ENCODE results near the gene RPP25.
A peak's percentile ranks its signal among the peaks of the same experiment; 100 is the strongest.

The RPP25 gene, protein sequence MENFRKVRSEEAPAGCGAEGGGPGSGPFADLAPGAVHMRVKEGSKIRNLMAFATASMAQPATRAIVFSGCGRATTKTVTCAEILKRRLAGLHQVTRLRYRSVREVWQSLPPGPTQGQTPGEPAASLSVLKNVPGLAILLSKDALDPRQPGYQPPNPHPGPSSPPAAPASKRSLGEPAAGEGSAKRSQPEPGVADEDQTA

DNA sequence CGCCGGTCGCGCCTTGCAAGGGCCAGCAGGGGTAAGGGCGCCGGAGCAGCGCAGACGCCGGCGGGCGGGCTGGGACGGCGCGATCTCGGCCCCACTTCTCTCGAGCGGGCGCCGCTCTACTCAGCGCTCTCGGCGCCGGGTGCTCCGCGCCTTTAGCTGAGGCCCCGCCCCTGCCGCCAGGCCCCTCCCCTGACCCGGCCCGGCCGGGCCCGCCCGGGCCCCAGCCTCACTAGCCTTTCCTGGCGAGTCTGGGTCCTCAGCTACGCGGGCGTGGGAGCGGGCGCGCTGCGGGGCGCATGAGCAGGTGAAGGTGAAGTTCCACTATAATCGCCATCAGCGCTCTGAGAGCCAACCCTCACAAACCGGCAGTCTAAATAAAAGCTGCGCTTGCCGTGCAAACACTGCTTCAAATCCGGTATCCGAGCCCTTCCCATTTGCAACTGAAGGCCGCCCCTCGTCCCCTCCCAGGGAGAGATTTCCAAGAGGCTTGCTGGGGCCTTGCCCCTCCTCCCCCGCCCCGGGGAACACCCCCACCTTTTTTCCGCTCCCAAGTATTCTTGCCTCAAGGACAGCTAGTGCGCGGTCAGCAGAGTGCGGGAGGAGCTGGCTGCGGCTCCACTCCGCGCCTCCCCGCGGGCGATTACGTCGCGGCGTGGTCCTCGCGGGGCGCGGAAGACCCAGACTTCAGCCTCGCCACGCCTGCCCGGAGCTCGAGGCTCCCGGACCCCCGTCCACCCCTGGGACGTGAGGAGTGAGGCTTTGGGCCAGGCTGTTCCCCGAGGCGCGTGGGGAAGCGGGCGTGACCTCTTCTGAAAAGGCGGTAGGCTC lies at the start of gene RPP25:
RPP25 (minus strand) TSS at position 125 of the 828 bp plus-strand sequence. CDS start 189 bp downstream, outside the sequence.
- DNase-seq (ENCODE audit: low read depth, low spot score) = peak; percentile 90

DNA sequence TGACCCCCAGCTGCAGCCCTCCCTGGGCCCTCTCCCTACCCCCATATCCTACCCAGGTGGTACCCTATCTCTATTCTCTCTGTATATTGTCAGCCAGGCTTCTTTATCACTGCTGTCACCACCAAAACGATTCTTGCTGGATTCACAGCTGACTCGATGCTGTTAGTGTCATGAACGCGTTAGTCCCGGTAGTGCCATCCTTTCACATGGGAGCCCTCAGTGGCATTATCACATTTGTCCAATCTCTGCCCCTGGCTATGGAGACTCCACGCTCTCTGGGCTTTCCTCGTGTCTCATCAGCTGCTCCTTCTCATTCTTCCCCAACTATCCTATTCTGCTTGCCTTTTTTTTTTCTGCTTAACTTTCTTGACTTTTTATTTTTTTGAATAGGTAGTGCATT lies 45.8 kb upstream of the RPP25 start:
- no peak for DNase-seq (ENCODE audit: low read depth, low spot score)

DNA sequence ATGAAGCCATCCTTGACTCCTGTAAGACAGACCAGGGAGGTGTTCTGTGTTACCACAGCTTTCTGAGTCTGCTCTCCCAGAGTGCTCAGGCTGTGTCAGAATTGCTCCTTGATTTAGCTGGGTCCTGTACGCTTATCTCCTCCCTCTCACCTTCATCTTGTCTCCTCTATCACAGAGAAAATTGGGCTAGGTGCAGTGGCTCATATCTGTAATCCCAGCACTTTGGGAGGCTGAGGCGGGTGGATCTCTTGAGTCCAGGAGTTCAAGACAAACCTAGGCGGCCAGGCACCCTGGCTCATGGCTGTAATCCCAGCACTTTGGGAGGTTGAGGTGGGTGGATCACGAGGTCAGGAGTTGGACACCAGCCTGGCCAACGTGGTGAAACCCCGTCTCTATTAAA lies 44.7 kb upstream of the RPP25 start:
- no peak for DNase-seq (ENCODE audit: low read depth, low spot score)

DNA sequence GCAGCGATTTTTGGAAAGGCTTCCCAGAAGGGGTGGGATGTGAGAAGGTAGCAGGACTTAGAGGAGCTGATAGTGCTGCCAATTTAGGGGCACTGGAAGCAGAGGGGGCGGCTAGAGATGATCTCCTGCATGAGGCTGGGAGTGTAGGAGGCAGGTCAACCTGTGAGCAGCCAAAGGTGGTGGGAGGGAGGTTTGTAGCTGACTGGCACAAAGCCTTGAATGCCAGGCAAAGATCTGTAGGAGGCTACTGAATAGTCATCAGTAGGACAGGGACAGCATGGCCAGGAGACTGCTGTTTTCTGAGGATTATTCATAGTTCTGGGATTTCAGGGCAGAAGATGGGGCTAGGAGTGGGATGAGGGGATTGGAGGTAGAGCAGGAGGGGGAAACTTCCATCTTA lies 41.0 kb upstream of the RPP25 start:
- DNase-seq (ENCODE audit: low read depth, low spot score) = no peak

DNA sequence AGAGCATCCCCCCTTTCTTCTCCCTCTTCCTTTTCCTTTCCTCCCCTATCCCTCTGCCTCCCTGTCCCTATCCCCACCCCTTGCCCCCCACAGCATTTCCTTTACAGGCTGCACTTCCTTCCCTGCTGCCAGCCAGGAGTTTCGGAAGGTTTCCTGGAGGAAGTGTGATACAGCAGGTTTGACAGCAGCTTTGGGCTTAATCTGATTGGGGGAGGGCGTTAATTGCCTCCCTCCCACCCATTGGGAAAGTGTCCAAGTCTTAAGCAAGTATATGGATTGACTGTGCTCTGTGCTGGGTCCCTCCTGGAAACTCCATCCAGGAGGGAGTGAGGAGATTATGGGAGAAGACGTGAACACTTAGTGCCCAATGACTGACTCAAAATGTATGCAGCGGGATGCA lies 40.6 kb upstream of the RPP25 start:
- no peak for DNase-seq (ENCODE audit: low read depth, low spot score)

DNA sequence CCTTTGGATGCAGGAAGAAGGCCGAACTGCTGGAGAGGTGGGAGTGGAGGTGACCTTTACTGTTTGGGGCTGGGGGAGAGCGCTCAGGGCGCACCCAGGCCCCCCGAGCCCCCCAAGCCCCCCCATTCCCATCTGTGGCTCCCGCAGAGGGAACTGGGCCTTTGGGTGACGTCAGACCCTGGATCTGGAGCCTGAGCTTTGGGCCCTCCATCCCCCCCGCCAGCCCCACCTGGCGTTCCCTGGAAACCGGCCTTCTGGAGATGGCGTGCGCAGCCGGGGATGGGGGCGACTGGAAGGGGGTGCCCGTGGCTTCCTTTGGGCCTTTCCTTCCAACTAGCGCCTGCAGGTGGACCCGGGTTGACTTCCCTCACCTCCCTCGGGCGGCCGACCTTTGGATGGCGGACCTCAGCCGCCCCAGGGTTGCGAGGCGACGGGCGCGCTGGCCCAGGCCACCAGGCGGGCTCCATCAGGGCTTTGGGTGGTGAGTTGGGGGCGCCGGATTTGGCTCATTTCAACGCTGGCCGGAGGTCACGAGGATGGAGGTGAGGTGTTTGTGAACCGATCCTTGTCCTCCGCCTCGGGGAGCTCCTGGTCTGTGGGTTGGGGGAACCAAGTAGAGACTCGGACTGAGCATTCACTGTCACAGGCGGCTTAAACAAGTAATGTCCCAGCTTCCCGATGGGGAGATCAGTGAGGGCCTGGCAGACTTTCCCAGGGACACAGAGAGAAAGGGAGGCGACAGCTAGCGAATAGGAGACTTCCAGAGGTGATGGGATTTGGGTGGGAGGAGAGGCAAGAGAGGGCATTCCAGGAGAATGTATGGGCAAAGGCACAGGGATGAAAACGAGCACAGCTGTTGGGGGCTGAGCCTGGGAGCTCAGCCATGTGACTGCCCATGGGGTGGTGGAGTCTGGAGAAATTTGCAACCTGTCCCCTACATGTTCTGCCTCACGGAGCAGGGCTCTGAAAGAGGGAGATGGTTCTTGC lies 39.5 kb upstream of the RPP25 start:
- DNase-seq (ENCODE audit: low read depth, low spot score) = peak; percentile 21

DNA sequence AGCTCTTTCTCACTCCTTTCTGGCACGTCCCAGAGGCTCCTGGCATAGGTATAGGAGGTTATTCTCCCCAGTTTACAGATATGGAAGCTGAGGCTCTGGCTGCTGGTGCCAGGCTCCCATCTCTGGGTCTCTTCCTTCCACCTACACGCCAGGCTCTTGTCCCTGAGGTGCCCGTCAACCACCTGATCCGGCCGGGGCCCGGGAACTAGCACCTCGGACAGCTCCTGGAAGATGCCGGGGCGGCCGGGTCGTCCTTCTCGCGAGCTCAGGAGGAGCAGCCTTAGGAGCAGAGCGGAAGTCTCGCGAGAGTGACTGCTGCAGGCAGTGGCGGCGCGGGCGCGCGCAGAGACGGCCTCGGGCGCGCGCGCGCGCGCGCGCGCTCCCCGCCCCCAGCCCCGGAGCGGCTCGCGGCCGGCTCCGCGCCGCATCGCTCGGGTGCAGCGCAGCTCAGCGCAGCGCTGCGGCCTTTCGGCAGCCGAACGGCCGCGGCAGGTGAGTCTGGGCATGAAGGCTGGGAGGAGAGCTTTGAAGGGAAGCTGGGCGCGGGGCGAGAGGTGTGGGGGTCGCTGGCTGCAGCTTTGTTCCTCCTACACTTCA lies 38.7 kb upstream of the RPP25 start, which contains the start of gene SCAMP5:
SCAMP5 (plus strand) TSS at position 382 of the 597 bp plus-strand sequence. CDS start 16,277 bp downstream, outside the sequence.
- peak; percentile 96 for DNase-seq (ENCODE audit: low read depth, low spot score)

DNA sequence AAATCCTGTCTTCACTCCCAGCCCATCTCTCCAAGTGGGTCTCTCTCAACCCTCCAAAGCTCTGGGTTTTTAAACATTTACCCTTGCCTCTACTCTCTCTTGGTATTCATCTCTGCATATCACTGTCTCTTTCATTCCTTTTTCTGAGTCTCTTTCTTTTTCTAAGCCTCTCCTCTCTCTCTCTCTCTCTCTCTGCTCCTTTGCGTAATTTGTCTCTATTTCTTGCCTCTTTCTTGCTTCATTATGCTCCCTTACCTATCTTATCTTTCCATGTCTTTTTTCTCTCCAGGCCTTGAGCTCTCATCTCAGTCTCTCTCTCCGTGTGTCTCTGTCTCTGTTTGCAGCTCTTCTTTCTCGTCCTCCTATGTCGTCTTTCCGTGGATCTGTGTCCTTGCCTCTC lies 38.1 kb upstream of the RPP25 start:
- no peak for DNase-seq (ENCODE audit: low read depth, low spot score)

DNA sequence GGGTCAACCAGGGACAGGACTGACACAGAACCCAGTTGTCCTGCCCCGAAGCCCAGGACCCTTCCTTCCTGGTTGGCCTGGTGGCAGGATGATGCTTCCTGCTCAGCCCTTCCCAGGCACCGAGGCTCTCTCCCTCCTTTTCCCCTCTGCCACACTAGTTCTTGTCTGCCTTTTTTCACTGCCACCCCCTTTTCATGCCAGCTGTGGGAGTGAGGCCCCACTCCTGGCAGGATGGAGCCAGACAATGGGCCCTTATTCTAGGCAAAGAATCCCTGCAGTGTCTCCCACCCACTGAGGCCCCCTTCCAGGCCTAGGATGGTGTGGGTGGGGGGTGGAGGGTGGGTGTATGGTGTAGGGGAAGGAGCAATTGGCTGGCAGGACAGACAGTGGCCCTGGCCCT lies 37.7 kb upstream of the RPP25 start:
- no peak for DNase-seq (ENCODE audit: low read depth, low spot score)

DNA sequence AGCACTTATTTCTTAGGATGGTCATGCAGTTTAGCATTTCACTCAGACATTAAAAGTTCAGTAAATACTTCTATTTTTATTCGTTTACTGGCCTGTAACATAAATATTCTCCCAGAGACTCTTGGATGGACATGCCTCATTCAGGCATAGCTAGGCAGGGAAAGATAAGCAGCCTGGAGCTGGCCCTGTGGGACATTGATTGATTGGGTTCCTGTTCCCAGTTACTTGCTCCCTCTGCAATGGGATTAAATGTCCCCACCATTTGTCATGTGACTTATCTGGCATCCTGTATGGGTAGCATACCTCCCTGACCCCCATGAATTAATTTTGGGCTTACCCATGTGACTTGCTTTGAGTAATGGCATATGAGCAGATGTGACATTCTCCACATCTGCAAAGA lies 36.0 kb upstream of the RPP25 start:
- DNase-seq (ENCODE audit: low read depth, low spot score) = no peak

DNA sequence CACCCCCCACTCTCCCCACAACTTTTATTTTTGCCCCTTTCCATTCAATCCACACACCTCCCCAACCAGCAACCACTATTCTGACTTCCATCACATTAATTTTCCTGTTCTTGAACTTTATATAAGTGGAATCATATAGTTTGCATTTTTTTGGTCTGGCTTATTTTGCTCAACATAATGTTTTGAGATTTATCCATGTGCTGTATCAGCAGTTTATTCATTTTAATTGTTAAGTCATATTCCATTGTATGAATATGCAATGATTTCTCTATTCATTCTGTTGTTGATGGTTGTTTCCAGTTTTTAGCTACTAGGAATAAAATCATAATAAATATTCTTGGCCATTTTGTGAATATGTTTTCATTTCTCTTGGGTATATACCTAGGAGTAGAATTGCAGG lies 33.0 kb upstream of the RPP25 start:
- DNase-seq (ENCODE audit: low read depth, low spot score) = no peak

DNA sequence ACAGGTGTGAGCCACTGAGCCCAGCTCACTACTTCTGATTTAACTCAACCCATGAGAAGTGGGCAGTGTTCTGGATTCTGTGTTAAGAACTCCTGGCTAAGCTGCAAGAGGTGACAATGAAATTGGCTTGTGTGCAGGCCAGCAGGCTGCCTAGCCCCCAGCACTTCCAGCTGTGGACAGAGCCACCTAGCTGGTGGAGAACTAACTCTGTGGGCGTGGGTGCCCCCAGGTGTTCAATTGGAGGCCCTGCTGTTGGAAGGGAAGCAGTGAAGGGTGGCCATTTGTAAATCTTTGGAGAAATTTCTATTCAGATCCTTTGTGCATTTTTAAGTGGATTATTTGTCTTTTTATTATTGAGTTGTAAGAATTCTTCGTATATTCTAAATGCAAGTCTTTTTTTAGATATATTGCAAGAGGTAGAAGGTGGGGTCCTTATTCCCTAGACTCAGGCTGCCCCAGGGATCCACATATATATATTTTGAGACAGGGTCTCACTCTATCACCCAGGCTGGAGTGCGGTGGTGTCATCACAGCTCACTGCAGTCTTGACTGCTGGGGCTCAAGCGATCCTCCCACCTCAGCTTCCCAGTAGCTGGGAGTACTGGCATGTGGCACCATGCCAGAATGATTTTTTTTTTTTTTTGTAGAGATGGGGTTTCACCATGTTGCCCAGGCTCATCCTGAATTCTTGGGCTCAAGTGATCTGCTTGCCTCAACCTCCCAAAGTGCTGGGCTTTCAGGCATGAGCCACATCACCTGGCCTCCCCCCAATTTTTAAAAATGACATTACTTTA lies 31.6 kb upstream of the RPP25 start:
- DNase-seq (ENCODE audit: low read depth, low spot score) = peak; percentile 79

DNA sequence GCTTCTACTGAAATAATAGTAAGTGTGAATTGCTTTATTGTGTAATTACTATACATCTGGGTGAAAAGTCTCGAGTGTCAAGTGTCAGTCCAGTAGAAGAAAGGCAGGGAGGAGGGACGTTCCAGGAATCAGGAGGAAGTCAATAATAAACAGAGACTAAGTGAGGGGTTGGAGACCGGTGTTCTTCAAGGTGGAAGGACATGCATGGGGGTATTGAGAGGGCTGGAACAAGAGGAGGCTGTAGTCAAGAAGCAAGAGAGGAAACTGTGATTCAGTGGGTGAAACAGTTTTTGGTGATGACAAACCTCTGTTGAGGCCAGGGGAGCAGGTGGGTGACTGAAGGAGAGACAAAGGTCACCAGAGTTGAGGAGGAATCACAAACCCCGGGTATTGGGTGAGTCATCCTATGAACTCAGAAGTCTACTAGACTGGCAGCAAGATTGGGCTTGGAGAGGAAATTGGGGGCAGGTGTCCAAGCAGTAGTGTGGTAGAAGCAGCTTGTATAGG lies 27.2 kb upstream of the RPP25 start:
- DNase-seq (ENCODE audit: low read depth, low spot score) = no peak

DNA sequence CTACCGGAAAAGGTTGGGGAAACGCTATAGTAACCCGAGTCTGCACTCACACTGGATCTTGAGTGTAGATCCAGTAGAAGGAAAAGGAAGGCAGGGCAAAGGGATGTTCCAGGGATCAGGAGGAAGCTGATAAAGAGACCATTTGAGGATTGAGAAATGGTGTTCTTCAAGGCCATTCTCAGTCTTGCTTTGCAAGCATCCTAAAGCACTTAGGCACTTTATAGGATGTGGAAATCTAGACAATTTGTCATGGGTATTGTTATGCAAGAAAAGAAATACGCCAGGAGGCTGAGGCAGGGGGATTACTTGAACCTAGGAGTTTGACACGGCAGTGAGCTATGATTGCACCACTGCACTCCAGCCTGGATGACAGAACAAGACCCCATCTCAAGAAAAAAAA lies 25.6 kb upstream of the RPP25 start:
- DNase-seq (ENCODE audit: low read depth, low spot score) = no peak

DNA sequence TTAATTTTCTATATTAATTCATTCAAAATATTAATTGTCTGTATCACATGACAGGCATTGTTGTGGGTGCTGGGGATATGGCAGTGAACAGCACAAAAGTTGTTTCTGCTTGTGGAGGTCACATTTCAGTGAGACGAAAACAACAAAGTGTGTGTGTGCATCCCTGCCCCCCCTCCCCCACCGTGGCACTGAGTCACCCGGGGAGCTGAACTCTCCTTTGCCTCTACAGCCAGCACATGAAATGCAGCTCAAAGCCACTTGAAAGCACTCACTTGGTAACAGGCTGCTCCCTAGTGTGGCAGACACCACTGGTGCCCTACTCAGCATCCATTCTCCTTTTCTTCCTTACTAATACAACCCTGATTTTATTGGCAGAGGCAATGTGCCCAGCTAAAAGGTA lies 21.9 kb upstream of the RPP25 start:
- no peak for DNase-seq (ENCODE audit: low read depth, low spot score)

DNA sequence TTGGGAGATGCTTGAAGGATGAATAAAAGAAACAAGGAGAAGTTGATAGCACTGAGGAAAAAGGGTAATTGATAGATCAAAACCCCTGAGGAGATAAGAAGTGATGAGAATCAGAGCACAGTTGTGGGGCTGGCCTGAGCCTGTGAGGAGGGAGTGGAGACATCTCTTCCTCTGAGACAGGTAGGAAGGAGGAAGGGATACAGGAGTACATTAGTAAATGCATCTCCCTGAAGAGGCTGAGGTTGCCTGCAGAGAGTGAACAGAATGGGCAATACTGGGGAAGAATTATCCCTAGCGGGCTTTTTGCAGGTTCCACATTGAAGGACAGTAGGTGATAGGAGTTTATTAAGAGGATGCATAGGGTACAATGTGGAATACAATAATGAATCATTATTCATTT lies 21.5 kb upstream of the RPP25 start:
- no peak for DNase-seq (ENCODE audit: low read depth, low spot score)

DNA sequence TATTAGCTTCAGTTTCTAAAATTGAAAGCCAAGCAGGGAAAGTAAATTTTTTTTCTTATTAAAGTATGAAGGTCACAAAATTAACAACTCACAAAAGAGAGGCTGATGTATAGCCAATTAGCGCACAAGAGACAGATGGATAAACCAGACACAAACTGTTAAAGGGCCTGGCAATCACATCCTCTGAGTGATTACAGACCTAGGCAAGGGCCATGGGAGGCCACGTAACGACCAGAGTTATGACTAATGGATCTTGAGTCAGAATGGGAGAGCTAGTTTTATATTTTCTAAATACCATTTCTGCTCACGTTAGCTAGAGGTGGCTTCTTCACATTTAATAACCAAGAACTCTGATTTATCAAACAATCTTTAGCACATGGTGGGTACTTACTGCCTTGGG lies 21.0 kb upstream of the RPP25 start:
- no peak for DNase-seq (ENCODE audit: low read depth, low spot score)

DNA sequence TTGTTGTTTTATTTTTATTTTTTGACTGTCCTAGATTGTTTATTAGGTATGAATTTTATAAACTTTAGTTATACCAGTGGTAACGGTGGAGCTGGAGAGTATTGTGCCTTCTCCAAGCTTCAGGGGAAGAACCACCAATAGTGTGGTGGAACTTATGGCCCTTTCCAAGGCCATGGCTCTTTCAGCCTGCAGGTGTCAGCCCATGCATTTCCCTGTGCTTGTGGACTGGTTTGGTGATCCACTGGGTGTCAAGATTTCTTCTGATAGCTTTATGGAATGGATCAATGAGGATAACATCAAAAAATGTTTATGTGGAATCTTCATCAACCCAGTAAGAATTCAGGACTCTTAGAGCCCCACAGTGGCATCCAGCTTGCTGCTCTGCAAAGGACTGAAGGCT lies 19.6 kb upstream of the RPP25 start:
- no peak for DNase-seq (ENCODE audit: low read depth, low spot score)

DNA sequence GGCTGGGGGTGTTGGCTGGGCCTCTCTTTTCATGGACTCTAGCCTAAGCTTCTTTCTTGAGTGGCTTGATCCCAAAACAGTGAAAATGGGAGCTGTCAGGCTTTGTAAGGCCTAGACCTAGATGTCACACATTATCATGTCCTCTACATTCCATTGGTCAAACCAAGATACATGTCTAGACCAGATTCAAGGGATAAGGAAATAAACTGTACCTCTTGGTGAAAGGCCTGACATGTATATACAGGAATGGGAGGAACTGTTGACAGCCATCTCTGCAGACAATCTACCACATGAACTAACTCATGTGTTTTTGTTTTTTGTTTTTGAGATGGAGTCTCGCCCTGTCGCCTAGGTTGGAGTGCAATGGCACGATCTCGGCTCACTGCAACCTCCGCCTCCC lies 11.1 kb upstream of the RPP25 start:
- DNase-seq (ENCODE audit: low read depth, low spot score) = no peak

DNA sequence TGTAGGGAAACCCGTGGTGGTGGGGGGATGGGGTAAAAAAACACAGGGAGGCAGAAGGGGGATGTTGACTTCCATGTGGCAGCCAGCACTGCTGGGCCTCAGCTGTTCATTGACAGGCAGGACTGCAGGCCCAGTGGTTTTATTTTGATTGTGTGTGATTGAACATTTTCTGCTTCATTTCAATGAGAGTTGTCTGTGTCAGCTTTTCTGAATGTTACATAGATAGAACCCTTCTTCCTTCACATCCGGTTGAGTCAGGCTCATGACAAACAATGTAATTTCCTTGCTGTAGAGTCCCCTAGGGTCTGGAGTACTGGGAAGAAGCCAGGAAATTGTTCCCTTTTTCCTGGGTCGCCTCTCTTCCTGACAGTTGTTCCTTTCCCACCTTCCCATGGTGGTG lies 8.2 kb upstream of the RPP25 start:
- DNase-seq (ENCODE audit: low read depth, low spot score) = no peak

DNA sequence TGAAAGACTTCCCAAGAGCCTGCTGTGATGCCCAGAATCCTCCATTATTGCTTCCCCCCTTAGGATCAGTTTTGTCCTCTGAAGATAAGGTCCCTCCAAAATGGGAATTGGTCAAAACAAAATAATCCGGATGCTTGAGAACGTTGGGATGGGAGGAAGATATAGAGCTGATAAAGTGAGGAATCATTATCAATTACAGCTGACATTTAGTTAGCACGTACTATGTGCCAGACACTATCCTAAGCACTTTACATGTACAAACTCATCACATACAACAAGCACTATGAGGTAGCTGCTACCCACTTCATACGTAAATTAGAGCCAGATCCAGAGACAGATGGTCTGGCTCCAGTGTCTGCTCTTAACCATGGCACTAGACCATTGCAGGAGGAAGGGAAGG lies 6.6 kb upstream of the RPP25 start:
- no peak for DNase-seq (ENCODE audit: low read depth, low spot score)
